Urinary bladder (tissue), 4 donors: ENCODE data around the gene EDAR. TPM values are rescaled to one million over a fixed set of nuclear protein-coding genes. Genes with fewer than 3 reads are reported as not detected.

ENCODE experiments used
- DNase-seq: peaks from one replicate; pipeline ENCODE4 v3.0.0-alpha.2; 2015; ENCODE audit errors: extremely low spot score
- H3K27ac ChIP-seq: one replicate; pipeline ENCODE4 v1.5.1; 2013; ENCODE audit warnings: low read depth, mild to moderate bottlenecking, moderate library complexity
- H3K36me3 ChIP-seq: one replicate; pipeline ENCODE4 v1.6.1; 2013; ENCODE audit warnings: mild to moderate bottlenecking, moderate library complexity; ENCODE audit not compliant: insufficient read depth
- H3K4me1 ChIP-seq: one replicate; pipeline ENCODE4 v1.6.1; 2013; ENCODE audit warnings: mild to moderate bottlenecking, moderate library complexity; ENCODE audit not compliant: insufficient read depth
- H3K4me3 ChIP-seq: one replicate; pipeline ENCODE4 v1.5.1; 2013; ENCODE audit warnings: low read depth, low read length
- WGBS: extraction: QIAGEN DNeasy Blood & Tissue Kit; methylation state at CpG from one replicate; pipeline ENCODE4 v1.1.7; 2013; 5-methylcytosine and 5-hydroxymethylcytosine counted together
- polyA plus RNA-seq: library from polyadenylated mRNA; stranded (reverse); fragments of 200-250 nt; gene quantifications from one replicate; pipeline ENCODE4 v1.2.3, GENCODE V29; 2013
- total RNA-seq: library from RNA; depleted of rRNA; stranded (reverse); fragments of >200 nt; gene quantifications from one replicate; pipeline ENCODE4 v1.2.3, GENCODE V29; 2014
- donor health status: healthy with polysubstance abuse.
- donor health status: healthy.

EDAR gene
- total and polyA plus RNA-seq, 2 donors = 1.7 to 3.9 TPM

GRCh38 chr2:109018452-109018851 lies 29.4 kb upstream of the EDAR start:
- 94% methylated on average over 5 of the region's 5 CpGs for WGBS
- DNase-seq = no peak
- Histone ChIP-seq H3K4me1 (no peaks in the 10 kb centered on the region), H3K4me3 (no peak overlapping the region), H3K27ac (no peak overlapping the region), H3K36me3 (no peaks in the 10 kb centered on the region)

- no peaks in the 10 kb centered on the region for H3K36me3 ChIP-seq
- 81% methylated on average over 5 of the region's 5 CpGs for WGBS
- no peaks in the 10 kb centered on the region for H3K4me1 ChIP-seq
- no peak overlapping the region for H3K4me3 ChIP-seq
- DNase-seq = no peak
- no peak overlapping the region for H3K27ac ChIP-seq
Observed at GRCh38 chr2:109017017-109017416, 28.0 kb upstream of the EDAR start.

- Histone ChIP-seq H3K36me3 (no peaks in the 10 kb centered on the region), H3K4me1 (no peaks in the 10 kb centered on the region), H3K4me3 (no peak overlapping the region), H3K27ac (no peak overlapping the region)
- WGBS = 92% methylated on average over 11 of the region's 11 CpGs
- no peak for DNase-seq
Observed at GRCh38 chr2:109016376-109016775, 27.4 kb upstream of the EDAR start.

DNA sequence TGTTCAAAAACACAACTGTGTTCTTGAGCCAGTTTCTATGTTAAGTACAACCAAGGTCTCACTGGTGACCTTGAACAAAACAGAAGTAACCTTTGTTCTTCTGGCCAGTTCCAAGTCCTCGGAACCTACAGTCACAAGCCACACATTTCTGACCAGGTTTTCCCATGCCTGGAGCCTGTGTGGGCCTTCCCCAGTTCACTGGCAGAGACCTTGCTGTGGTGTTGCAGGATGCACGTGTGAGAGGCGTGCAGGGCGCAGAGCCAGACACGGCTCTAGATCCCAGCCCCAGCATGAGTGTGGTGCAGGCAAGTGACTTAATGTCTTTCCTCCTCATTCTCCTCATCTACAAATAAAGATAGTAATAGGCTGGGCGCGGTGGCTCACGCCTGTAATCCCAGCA lies 25.5 kb upstream of the EDAR start:
- Histone ChIP-seq H3K36me3 (no peaks in the 10 kb centered on the region), H3K27ac (no peak overlapping the region), H3K4me1 (no peaks in the 10 kb centered on the region), H3K4me3 (no peak overlapping the region)
- DNase-seq = no peak
- 91% methylated on average over 8 of the region's 8 CpGs for WGBS

GRCh38 chr2:109013051-109013450 lies 24.0 kb upstream of the EDAR start:
- no peak for DNase-seq
- H3K27ac ChIP-seq = no peak overlapping the region
- no peaks in the 10 kb centered on the region for H3K36me3 ChIP-seq
- WGBS = 62% methylated on average over 5 of the region's 5 CpGs
- H3K4me3 ChIP-seq = no peak overlapping the region
- H3K4me1 ChIP-seq = no peaks in the 10 kb centered on the region

DNA sequence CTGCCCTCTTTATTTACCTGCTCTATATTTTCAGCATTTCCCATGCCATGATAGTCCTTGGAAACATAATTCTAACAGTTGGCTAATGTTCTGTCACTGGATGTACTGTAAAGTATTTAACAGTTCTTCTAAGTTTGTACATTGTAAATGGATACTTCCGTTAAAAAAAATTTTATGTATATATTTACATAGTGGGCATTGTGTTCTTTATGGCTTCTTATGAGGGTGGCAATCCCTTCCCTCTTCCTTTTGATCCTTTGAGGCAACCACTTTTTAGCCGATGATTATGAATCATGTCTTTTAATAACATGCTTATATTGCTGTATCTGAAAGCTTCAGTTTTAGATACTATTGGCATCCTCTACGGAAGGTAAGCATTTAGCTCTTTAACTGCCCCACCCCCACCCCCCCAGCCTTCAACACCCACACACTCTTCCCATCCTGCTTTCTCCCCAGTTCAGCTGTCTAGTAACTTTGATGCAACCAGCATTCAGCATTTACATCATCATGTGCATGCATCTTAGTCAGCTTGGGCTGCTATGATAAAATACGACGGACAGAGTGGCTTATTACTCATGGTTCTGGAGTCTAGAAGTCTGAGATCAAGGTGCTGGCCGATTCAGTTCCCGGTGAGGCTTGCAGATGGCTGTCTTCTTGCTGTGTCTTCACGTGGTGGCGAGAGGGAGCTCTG lies 21.0 kb upstream of the EDAR start:
- H3K4me1 ChIP-seq = no peaks in the 10 kb centered on the region
- no peaks in the 10 kb centered on the region for H3K36me3 ChIP-seq
- WGBS = 62% methylated on average over 9 of the region's 9 CpGs
- no peak for DNase-seq
- H3K27ac ChIP-seq = no peak overlapping the region
- no peak overlapping the region for H3K4me3 ChIP-seq

DNA sequence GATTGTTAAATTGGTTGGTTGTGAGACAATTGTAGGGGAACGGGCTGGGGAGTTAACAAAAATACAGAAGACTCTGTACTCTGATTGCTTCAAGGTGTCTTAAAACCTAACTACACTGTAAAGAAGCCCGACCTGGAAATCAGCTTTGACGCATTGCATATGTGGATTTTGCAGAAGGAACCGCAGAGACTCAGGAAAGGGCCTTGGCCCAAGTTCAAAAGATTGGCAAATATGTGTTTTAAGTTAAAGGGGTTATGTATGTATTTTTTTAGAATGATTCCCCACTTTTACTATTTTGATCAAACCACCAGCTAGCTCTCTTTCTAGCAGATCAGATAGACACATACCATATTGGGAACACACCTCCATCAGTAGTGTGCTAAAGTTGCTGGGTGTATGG lies 18.0 kb upstream of the EDAR start:
- Histone ChIP-seq H3K27ac (no peak overlapping the region), H3K36me3 (no peaks in the 10 kb centered on the region), H3K4me1 (no peaks in the 10 kb centered on the region), H3K4me3 (no peak overlapping the region)
- WGBS = 78% methylated on average over 4 of the region's 4 CpGs
- DNase-seq = no peak

DNA sequence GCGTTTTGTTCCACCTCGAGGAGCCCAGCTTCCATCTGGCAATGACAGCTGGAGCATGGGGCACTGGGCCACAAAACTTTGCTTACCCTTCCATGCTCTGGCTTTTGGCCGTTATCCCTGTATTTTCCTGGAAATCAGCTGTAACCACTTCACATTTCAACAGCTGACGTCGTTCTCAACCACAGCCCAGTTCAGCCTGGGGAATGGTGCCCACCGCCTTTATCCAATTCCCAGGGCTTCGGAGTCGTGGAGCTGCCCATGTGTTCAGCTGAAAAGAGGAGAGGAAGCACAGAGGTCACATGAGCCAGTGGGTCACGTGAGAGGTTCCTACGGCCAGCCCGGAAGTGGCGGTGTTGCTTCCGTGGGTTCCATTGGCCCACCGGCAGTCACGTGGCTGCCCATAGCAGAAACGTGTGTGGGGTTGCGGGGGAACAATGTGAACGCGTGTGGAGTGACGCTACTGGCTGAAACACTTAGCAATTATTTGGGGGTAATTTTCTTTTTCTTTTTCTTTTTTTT lies 16.7 kb upstream of the EDAR start:
- no peaks in the 10 kb centered on the region for H3K4me1 ChIP-seq
- no peak overlapping the region for H3K4me3 ChIP-seq
- WGBS = 81% methylated on average over 20 of the region's 20 CpGs
- no peak overlapping the region for H3K27ac ChIP-seq
- DNase-seq = no peak
- H3K36me3 ChIP-seq = no peaks in the 10 kb centered on the region

GRCh38 chr2:109001201-109001600 lies 12.2 kb upstream of the EDAR start:
- DNase-seq = no peak
- Histone ChIP-seq H3K36me3 (no peaks in the 10 kb centered on the region), H3K4me1 (no peaks in the 10 kb centered on the region), H3K4me3 (no peak overlapping the region), H3K27ac (no peak overlapping the region)
- WGBS = 78% methylated on average over 3 of the region's 3 CpGs

GRCh38 chr2:109000738-109001137 lies 11.7 kb upstream of the EDAR start:
- 82% methylated on average over 4 of the region's 4 CpGs for WGBS
- DNase-seq = no peak

GRCh38 chr2:108998911-108999310 lies 9.9 kb upstream of the EDAR start:
- Histone ChIP-seq H3K27ac (no peak overlapping the region), H3K4me3 (no peak overlapping the region), H3K4me1 (no peaks in the 10 kb centered on the region), H3K36me3 (no peaks in the 10 kb centered on the region)
- 57% methylated on average over 3 of the region's 3 CpGs for WGBS
- DNase-seq = no peak

More at GRCh38 chr2:109000738-109001137, 11.7 kb upstream of the EDAR start:
- no peaks in the 10 kb centered on the region for H3K36me3 ChIP-seq
- no peak overlapping the region for H3K27ac ChIP-seq
- H3K4me1 ChIP-seq = no peaks in the 10 kb centered on the region
- H3K4me3 ChIP-seq = no peak overlapping the region

GRCh38 chr2:108994178-108994577 lies 5.2 kb upstream of the EDAR start:
- no peak overlapping the region for H3K27ac ChIP-seq
- peaks cover 2% of the 10 kb centered on the region for H3K4me1 ChIP-seq
- H3K4me3 ChIP-seq = no peak overlapping the region
- H3K36me3 ChIP-seq = no peaks in the 10 kb centered on the region
- WGBS = 69% methylated on average over 6 of the region's 6 CpGs
- DNase-seq = no peak

DNA sequence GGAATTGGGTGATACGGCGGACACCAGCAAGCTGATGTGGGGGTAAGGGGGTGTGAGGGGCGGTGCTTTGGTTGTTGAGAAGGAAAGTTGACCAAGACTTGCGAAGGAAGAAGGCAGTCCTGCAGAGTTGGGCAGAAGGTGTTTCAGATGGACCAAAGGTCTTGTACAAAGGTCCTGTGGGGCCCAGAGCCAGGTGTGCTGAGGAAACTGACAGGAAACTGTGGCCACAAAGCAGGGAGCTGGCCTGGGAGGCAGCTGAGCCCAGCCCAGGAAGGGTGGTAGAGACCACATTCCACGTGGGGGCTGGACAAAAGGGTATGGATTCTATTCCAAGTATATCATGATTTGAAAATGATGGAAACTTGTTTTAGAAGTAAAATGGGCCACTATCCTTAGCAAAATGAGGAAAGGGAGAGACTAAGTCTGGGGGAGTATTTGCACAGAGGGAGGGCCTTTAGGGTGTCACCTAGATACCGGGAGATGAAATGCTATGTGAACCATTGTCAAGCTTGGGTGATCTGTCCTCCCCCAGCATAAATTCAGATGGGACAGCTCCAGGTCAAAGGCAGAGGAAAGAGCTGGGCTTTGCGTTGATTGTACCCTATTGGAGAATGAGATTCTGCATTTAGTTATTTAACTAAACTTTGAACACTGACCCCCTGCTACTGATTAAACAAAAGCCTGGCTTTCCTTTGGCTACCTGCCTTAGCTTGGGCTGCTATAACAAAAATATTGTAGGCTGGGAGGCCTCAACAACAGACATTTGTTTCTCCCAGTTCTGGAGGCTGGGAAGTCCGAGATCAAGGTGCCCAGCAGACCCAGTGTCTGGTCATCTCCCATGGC lies 4.3 kb upstream of the EDAR start:
- 86% methylated on average over 8 of the region's 8 CpGs for whole genome bisulfite sequencing

More for the DNA sequence above, 4.3 kb upstream of the EDAR start:
- Histone ChIP-seq H3K36me3 (no peaks in the 10 kb centered on the region), H3K4me1 (peaks cover 2% of the 10 kb centered on the region), H3K27ac (no peak overlapping the region), H3K4me3 (no peak overlapping the region)
- DNase-seq = no peak
